HepG2 (cell line): ENCODE results near the gene HOTAIR.
A peak's percentile ranks its signal among the peaks of the same experiment; 100 is the strongest.

Source experiments
- ARID2 ChIP-seq: sonication (generic); formaldehyde crosslinking; IDR thresholded peaks from 2 replicates; pipeline ENCODE4 v1.8.1; 2022; ENCODE audit warnings: mild to moderate bottlenecking, missing genetic modification reagents, borderline replicate concordance
- CHD2 ChIP-seq: IDR thresholded peaks from 2 replicates; pipeline ENCODE4 v1.6.1; 2011; ENCODE audit warnings: low read depth, low read length, improper control_type of control experiment
- E2F5 ChIP-seq: sonication (generic); formaldehyde crosslinking; conservative IDR thresholded peaks from 2 replicates; pipeline ENCODE4 v1.4.0; 2020; ENCODE audit warnings: missing genetic modification reagents
- EZH2 ChIP-seq: conservative IDR thresholded peaks from 2 replicates; pipeline ENCODE4 v1.6.1; 2012; ENCODE audit warnings: mild to moderate bottlenecking, low read depth, low read length, moderate library complexity
- LCORL ChIP-seq, 2 experiments: fragments of 450-650 bp in 1 of 2; sonication (generic) in 1 of 2; formaldehyde crosslinking in 1 of 2; IDR thresholded peaks; 2 replicates each; pipeline versions ENCODE4 v1.5.0 to v1.6.1; 2017 to 2020; ENCODE audit warnings: antibody characterized with exemption in 1 of 2, missing genetic modification reagents in 1 of 2
- POLR2A ChIP-seq, 2 experiments: IDR thresholded peaks; 2 replicates each; pipeline ENCODE4 v1.6.1; 2011; ENCODE audit warnings: low read depth in 2 of 2, low read length in 2 of 2, mild to moderate bottlenecking in 1 of 2, moderate library complexity in 1 of 2; ENCODE audit not compliant: insufficient read depth in 1 of 2
- THYN1 ChIP-seq: sonication (generic); formaldehyde crosslinking; IDR thresholded peaks from 2 replicates; pipeline ENCODE4 v1.8.1; 2023; ENCODE audit warnings: low read depth, mild to moderate bottlenecking, moderate library complexity, missing genetic modification reagents, borderline replicate concordance
- ZC3H4 ChIP-seq: sonication (generic); formaldehyde crosslinking; IDR thresholded peaks from 2 replicates; pipeline ENCODE4 v1.4.0; 2020; ENCODE audit warnings: missing genetic modification reagents, borderline replicate concordance
- ZNF7 ChIP-seq: IDR thresholded peaks from 2 replicates; pipeline ENCODE4 v1.6.1; 2016; ENCODE audit warnings: missing biosample characterization, missing genetic modification reagents
- ZNF878 ChIP-seq: sonication (generic); formaldehyde crosslinking; IDR thresholded peaks from 2 replicates; pipeline ENCODE4 v1.8.1; 2023; ENCODE audit warnings: mild to moderate bottlenecking, missing genetic modification reagents, moderate library complexity
- TF ChIP-seq, protein P1 (sequence below): sonication (generic); formaldehyde crosslinking; IDR thresholded peaks from 2 replicates; pipeline ENCODE4 v1.4.0; 2020; ENCODE audit warnings: missing genetic modification reagents, mild to moderate bottlenecking, borderline replicate concordance
- TF ChIP-seq, protein P2 (sequence below): sonication (generic); formaldehyde crosslinking; IDR thresholded peaks from 2 replicates; pipeline ENCODE4 v1.5.0; 2020; ENCODE audit warnings: mild to moderate bottlenecking, missing genetic modification reagents, moderate library complexity

DNA sequence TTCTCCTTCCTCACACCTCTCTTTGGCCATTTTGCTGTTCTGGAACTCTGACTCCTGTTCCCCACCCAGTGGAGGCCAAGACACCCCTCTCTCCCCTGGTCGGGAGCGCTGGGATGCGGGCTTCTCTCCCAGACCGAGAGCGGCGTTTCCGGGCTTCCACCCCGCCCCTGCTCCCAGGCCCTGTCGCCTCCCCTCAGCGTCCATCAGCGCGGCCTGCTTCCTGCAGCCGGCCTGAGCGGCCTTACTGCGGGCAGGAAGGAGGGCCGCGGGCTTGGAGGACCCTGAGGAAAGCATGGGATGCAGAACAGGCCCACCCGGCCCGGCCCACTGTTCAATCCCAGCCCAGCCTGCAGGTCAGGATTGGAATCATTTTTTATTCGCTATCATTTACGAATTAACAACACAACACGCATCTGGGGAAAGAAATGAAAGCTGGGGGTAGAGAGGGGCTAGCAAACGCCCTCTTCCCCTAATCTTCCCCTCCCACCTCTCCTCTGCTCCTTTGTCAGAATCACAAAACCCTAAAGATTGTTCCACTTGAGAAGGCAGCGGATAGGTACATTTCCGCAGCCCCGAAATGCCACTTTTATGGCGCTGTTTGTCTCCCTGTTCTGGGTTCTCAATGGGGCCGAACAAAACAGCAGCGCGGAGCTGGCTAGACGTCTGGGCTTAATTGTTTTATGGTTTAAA is 30.2 kb upstream of the HOTAIR start:
- no peak for TF ChIP-seq ARID2 (CRISPR knock-in tag)
- no peak for TF ChIP-seq POLR2A (IDR thresholded peaks at IDR 0.05; ENCODE audit: insufficient read depth in 1 of 2, low read depth in 2 of 2, low read length in 2 of 2)
- 0 out of 2 replicates have a peak, but pooled peaks have one; percentile 11 for TF ChIP-seq EZH2
- TF ChIP-seq, protein P1, sequence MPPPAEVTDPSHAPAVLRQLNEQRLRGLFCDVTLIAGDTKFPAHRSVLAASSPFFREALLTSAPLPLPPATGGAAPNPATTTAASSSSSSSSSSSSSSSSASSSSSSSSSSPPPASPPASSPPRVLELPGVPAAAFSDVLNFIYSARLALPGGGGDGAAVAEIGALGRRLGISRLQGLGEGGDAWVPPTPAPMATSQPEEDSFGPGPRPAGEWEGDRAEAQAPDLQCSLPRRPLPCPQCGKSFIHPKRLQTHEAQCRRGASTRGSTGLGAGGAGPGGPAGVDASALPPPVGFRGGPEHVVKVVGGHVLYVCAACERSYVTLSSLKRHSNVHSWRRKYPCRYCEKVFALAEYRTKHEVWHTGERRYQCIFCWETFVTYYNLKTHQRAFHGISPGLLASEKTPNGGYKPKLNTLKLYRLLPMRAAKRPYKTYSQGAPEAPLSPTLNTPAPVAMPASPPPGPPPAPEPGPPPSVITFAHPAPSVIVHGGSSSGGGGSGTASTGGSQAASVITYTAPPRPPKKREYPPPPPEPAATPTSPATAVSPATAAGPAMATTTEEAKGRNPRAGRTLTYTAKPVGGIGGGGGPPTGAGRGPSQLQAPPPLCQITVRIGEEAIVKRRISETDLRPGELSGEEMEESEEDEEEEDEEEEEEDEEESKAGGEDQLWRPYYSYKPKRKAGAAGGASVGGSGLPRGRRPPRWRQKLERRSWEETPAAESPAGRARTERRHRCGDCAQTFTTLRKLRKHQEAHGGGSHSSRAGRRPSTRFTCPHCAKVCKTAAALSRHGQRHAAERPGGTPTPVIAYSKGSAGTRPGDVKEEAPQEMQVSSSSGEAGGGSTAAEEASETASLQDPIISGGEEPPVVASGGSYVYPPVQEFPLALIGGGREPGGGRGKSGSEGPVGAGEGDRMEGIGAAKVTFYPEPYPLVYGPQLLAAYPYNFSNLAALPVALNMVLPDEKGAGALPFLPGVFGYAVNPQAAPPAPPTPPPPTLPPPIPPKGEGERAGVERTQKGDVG (CRISPR knock-in tag), result no peak
- TF ChIP-seq, protein P2, sequence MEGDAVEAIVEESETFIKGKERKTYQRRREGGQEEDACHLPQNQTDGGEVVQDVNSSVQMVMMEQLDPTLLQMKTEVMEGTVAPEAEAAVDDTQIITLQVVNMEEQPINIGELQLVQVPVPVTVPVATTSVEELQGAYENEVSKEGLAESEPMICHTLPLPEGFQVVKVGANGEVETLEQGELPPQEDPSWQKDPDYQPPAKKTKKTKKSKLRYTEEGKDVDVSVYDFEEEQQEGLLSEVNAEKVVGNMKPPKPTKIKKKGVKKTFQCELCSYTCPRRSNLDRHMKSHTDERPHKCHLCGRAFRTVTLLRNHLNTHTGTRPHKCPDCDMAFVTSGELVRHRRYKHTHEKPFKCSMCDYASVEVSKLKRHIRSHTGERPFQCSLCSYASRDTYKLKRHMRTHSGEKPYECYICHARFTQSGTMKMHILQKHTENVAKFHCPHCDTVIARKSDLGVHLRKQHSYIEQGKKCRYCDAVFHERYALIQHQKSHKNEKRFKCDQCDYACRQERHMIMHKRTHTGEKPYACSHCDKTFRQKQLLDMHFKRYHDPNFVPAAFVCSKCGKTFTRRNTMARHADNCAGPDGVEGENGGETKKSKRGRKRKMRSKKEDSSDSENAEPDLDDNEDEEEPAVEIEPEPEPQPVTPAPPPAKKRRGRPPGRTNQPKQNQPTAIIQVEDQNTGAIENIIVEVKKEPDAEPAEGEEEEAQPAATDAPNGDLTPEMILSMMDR (CRISPR knock-in tag), result no peak
- no peak for TF ChIP-seq THYN1
- TF ChIP-seq ZNF7 (CRISPR knock-in tag), result no peak
- TF ChIP-seq CHD2, result no peak
- no peak for TF ChIP-seq ZC3H4
- TF ChIP-seq ZNF878, result no peak
- no peak for TF ChIP-seq LCORL (IDR thresholded peaks at IDR 0.05)
- TF ChIP-seq LCORL (CRISPR knock-in tag; IDR thresholded peaks at IDR 0.05), result no peak
- no peak for TF ChIP-seq E2F5 (CRISPR knock-in tag)
